T-helper 22 cell (primary cell): ENCODE data around the gene TRPM3.

Source experiments
- DNase-seq: peaks from one replicate; pipeline ENCODE4 v3.0.0-alpha.2; 2020; ENCODE audit warnings: low read depth

TRPM3 gene

DNA sequence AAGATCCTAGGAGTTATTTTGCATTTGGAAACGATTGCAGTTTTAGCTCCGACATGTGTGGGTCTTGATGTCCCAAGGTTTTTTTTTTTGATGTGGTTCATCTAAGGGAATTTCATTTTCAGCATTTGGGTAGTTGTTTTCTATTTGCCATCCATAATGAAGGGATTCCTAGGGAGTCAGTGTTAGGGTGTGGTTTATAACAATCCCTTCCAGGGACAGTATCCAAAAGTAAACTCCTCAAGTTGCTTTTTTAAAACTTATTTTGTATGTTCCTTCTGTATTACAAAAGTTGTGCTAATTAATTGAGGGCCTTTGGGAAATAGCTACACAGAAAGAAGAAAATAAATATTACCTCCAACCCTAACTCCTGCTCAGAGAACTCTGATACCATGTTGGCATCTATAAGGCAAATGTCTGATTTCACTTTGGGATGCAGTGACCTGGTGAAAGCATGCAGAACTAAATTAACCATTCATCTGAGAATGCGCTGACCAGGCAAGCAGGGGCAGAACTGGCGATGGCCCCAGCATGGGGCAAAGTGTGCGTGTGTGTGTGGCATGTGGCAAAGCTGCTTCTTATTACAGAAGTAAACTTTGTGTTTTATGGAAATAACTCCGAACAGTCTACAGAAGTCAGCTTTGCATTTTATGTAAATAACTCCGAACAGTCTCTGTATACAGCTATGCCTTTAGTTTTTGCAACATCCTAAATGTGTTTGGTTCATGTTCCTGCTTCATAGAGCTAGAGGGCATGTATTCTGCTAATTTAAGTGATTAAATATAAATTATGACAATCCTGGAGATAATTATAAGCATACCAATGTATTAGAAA, 237.2 kb downstream of the TRPM3 start:
- DNase-seq = no peak

DNA sequence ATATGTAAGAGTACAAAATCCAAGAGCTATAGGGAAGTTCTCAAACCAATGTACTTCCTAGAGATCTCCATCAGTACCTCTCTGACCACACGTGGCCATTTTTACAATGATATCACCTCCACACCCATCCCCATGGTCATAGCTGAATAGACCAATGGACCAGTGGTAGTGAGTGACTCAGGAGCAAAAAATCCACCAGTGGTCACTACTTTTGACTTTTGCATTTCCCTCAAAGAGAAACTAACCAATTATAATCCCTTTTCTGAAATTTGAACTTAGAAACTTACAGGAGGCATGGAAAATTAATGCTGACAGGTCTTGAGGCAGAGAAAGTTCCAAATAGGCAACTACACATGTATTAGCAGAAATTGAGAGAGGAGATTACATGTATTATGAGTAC, 238.4 kb downstream of the TRPM3 start:
- no peak for DNase-seq

DNA sequence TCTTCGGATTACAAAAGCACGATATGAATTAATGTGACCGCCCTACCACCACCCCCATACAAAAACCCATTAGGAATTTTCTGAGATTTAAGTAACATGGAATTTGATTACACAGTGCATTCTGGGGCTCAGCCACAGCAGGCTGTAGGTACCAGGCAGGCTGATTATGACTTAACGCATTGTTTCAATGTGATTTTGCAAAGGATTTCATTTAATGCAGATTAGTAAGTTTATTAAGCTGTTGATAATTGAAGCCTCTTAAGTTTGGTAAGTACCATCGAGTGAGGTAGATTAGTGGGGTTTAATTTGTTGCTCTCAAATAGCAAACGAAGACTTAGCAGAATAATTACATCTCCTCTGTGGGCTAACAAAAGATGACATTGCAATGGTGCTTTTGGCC, 240.1 kb downstream of the TRPM3 start:
- DNase-seq = no peak

DNA sequence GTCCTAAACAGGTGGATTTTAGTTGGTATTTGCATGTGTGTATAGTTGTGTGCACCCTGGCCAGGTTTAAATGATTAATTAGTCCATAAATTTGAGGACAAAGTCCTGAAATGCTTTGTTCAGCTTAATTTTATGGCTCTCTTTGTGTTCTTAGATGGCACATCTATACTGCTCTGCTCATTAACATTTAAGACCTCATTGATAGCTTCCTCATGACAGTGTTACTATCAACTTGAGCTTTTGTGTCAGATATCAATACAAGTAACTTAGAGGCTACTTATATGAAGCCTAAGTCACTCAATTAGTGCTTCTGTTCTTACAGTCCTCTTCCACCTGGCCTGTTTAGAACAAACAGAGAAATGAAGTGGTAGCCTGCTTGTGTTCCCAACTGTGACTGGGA, 240.9 kb downstream of the TRPM3 start:
- DNase-seq = no peak

DNA sequence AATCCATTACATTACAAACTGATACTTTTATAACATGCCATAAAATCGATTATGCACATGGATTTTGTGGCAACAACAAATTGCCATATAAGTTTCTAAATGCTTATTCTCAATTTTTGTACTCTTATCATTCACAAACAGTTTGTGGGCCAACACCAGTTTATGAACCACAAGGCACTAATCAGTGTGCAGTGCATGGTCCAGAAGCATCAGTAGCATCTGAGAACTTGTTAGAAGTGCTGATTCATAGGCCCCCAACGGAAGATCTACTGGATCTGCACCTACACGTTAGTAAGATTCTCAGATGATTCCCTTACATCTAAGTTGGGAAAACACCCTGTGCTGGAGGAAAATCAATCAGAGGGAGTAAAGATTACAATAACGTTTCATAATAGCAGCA, 242.8 kb downstream of the TRPM3 start:
- no peak for DNase-seq

DNA sequence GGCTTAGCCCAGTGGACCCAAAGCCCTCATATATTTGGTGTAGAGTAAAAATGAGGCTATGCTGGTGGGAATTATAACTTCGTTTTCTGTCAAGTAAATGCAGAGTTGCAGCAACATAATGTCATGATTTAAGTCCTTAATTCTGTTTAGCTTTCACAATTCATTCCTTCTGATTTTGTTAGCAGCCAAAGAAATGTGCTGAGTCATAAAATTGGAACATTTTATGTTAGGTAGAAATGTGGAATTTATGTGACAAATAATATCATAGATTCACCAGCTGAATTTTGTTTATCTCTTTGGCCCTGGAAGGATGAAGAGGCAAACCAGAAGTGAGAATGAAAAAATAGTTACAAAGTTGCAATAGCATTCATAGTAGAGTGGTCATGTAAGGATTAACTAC, 247.0 kb downstream of the TRPM3 start:
- no peak for DNase-seq

DNA sequence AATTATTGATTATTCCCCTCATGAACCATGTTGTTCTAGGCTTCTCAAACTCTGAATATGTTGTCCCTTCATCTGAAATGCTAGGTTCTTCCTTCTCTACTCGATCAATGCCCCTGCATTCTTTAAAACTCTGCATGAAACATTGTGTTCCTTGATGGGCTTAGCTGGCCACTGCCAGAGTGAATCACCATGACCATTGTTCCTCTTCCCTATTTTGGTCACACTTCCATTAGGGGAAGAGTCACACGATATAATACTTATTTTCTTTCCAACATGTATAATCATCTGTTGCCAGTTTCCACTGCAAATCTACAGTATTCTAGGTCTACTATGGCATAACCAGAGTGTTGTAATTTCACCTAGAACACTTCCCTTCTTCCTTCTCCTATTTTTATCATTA, 247.9 kb downstream of the TRPM3 start:
- DNase-seq = no peak

DNA sequence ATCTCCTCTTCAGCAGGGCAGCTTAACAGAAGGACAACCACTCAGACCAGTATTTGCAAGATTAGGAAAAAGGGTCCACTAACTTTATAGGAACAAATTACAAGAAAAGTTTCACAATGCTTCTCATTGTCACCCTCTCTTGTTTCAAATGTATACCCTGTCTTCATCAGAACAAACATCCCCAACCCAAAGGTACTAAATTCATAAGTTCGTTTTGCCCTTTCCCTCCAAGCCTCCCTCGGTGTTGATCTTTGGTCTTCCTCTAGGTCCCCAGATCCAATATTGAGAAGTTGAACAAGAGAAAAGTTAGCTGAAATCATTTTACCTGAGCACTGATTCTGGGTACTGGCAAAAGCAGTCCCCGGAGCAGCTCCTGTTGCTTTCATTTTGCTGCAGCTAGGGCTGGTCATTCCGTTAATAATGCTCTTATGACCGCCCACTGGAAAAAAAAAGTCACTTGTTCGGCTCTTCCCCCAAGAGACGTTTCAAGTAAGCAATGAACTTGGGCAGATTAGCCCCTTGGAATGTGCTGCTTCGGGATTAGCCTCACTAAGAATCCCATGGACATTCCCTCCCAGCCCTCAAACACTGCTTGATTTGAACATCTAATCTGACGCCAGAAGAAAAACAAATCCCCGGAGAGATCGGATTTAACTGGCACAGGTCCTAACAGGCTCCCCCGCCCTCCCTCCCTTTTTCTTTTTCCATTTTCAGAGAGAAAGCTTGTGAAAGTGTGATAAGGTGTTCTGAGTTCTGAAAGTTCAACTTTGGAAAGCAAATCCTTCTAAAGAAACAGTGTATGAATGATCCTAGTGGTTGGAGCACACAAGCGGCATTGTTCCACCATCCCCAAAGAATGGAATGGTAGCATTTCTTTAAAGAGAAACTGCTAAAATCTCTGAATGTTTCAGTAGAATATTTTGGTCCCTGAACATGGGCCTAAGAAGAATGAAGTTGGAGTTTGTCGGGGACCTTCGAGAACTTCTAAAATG, 252.5 kb downstream of the TRPM3 start:
- no peak for DNase-seq

DNA sequence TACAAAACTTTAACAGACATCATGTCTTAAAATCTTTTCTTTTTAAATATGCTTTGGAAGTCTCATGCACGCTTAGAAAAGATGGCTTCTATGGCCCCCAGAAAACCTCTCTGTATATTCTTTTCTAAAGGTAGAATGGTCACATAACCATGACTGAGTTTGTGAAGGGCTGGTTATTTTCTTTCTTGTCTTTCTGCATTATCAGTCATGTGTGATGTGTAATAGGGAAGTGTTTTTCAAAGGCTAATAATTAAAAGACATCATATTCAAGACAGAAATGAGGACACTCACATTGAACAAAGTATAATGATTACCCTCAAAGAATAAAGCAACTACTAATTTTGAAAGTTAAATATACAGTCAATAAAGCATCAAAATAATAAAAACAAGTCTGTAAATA, 253.4 kb downstream of the TRPM3 start:
- DNase-seq = no peak

DNA sequence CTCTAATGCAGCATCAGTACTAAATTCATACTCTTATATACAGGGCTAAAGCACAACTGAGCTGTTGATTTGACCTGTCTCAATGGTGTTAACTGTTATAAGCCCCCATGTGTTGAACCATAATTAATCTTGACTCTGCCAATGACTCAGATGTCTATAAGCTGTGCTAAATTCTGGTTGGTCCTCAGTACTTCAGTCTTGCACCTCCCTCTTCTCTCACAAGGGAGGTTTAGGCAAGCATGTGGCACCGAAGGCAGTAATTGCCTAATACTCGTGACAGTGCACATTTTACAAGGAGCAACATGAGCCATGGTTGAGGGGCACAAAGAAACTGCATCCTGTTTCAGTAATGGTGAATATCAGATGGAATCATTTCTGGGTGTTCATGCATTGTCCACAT, 255.9 kb downstream of the TRPM3 start:
- no peak for DNase-seq

DNA sequence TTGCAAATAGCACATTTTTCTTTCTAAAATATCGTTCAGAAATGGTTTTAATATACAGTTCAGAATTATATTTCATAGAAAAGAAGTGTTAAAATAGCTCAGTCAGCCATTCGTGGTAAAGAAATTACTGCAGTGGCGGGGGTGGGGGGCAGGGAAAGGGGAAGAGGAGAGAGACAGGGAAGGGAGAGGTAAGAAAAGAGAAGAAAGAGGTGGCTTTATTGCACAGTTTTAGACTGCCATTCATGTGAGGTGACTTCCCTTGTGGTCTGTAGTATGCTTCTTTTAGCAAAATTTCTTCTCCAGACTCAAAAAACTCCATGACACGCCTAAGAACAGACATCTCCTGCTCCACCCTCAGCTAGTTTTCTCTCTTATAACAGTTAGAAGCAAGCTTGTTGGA, 259.6 kb downstream of the TRPM3 start:
- no peak for DNase-seq

DNA sequence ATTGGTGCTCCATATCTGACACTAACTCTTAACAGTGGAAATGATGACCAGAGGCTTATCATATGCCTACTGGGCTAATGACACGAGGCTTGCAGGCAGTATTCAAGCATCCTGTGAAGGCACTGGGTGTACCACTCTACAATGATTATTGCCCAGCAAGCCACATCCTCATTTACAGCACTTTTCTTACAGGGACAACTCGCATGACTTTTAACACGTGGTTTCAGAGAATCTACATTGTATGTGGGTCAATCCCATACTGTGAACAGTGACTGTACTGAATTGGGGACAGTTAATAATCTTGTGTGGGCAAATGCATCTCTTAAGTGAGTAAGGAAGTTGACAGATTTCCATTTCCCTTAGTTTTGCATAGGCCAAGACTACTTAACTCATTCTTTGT, 260.0 kb downstream of the TRPM3 start:
- DNase-seq = no peak

DNA sequence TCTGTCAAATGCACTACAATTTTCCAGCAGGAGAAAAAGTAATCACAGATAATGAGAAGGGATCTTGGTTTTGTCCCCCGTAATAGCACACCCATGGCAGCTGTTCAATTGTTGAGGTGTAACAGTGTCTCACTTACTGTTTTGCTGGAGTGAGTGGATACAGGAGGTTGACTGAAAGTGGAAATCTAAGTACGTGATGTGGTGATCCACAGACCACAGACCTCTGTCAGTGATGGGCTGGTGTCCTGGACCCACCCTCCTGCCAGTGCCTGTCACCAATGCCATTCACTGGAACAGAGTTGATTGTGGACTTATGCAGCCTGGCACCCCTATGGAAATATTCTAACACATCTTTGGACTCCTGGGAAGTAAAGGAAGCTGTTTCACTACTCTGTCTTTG, 261.7 kb downstream of the TRPM3 start:
- DNase-seq = no peak

DNA sequence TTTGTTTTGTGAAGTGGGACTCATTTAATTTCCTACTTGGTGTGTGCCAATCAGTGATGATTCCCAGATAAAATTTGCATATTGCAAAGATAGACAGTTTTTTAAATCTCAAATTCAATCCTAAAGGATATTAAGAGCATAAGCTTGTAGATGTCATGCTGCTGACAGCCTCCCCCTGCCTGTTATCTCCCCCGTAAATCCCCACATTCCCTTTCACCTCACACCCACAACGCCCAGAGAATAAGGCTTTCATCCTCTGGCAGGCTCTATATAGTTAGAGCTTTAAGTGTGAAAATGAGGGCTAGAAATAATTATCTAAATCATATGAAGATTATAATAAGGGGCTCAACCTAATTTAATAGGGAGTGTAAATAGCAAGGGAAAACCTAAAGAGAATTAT, 265.0 kb downstream of the TRPM3 start:
- DNase-seq = no peak

DNA sequence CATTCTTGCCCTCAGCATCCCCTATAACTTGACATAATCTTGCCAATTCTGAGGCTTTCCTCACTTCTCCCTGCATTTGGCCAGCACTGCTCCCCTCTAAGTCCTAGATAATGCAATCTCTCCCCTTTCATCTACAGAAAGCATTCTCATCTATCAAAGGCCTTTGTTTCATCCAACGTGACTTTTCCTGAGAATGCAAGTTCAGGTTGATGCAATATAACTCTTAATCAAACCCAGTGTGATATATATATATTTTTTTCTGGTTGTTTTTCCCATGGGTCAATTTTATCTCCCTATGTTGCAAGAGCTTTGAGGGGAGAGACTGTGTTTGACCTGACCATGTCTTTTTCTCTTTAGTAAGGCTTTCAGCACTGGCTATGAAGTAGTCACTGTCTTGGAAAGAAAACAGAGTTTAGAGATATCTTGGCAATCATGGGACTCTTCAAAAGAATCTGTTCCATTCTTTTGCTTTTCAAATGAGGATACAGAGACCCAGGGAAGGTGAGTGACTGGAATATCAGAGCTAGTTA, 268.6 kb downstream of the TRPM3 start:
- DNase-seq = no peak

DNA sequence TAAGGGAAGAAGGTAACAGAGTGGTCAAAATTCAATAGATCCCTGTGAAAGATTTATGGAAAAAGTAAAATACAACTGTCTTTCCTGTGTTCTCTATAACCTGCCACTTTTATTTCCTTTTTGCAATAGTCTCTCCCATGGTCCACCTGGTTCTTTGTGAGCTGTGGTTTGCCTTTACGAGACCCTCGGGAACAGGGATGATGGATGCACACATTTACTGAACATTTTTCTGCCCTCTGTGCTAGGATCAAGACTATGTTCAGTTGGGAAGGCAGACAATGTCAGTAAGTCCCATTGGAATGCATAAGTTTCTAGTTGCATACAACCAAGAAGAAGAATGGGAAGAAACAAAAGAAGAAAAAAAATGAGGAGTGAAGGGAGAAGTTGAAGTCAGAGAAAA, 281.2 kb downstream of the TRPM3 start:
- DNase-seq = no peak

DNA sequence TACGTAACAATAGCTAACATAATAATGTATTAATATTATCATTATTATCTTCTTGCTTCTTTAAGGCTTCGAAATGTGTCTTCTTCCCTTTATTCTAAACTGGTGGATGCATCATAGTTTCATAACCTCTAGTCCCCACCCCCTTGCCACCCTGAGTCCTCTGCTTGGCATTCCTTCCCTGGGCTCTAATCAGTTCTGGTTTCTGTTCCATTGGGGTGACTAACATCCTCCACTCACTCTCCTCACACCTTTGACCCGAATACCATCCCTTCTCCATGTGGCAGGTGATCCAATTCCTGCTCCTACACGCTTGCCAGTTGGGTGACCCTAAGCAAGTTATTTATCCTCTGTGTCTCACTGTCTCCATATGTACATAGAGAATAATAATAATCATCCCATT, 286.1 kb downstream of the TRPM3 start:
- no peak for DNase-seq

DNA sequence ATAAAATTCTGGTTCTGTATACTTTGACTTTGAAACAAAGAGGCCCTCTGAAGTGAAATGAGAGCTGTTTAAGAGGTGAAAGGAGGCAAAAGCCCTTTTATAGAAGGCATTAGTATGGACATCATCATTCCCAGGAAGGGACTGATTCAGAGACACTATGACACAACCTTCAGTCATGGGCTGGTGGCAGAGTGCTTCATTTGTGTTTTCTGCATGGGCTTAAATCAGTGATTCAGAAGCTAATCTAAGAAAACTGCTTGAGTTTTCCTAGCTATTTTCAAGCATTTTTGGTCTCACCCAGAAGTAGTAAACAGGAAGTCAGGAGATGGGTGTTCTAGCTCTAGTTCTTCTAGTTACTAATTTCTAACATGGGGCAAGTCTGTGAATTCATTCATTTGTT, 288.9 kb downstream of the TRPM3 start:
- no peak for DNase-seq

DNA sequence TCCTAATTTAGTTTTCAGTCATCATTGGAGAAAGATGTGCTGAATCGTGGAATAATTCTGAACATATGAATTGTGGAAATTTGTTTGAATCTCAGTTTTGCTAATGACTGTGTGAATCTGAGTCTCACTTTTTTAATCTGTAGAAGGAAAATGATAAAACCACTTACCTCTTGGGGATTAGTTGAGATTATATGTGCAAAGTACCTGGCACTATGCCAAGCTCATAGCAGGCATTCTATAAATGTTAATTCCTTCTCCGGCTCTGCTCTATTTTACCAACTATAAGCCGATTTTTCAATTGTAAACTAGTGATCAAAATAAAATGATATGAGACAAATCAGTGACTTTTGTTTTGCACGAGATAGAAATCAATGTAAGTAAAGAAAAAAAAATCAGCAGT, 290.8 kb downstream of the TRPM3 start:
- no peak for DNase-seq

DNA sequence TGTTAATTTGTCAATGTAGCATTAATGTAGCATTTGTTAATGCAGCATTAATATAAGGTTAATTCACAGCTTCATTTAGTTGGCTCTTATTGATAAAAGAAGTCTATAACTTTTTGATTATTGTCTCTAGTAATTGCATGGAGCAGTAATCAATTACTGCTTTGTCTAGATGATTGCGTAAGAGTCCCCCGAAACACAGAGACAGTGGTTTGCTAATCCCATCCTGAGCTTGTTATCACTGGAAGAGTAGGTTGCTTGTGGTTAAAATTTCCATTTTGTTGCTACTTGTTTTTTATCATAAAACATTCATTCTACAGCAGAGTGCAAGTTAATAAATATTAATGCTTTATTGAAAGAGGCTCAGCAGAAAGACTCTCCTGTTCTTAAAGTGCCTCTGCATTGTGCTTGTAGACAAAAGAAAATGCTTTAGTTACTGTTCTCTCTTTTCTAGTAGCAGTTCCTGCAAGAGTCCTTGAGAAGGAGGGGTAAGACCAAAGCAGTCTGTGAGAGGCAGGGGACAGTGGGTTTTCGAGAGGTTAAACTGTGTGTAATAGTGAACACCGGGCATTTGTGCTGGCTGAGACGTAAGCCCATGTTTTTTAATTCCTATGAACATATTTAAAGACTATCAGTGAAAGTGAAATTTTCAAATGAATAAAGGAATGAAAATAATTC, 291.7 kb downstream of the TRPM3 start:
- no peak for DNase-seq

DNA sequence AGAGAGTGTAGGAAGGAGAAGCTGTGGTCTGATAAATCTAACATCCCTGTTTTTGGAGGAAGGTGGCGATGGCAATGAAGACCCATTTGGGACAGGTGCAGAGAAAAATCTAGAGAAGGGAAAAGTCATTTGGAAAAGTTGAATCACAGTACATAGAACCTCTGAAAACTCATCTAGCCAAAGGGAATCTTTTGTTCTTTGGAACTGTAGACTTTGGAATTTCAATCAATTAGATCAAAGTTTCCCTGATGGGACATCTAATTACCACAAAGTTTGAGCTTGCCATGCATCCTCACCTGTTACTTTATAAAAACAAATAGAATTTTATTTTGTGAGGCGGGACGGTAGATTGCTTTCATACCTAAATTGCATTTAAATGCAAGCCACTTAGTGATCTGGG, 294.9 kb downstream of the TRPM3 start:
- DNase-seq = no peak

DNA sequence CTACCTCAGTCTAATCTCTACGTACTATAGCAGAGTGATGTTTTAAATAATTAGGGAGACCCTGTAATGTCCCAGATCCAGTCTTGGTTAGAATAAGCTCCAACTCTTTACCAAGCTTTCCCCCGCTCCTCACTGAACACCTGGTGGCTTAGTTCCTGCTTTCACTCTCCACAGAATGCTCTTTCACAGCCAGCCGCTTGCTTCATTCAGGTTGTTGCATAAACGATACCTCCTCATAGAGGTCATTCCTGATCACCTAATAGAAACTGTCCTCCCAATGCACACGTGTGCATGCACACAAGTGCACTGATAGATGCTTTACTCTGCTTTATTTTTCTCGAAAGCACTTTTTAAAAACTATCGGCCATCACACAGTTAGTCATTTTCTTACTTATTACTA, 298.1 kb downstream of the TRPM3 start:
- DNase-seq = no peak
